ENCODE measurements around the gene SLC30A7. TPM values are rescaled to one million over a fixed set of nuclear protein-coding genes. Genes with fewer than 3 reads are reported as not detected.

Gene SLC30A7
- total RNA-seq, 1 experiment from 2014 or later: 16.1 TPM

- Histone ChIP-seq H3K27me3 (replicated peaks; ENCODE audit: control insufficient read depth, insufficient read depth, low read length) (no peaks in the 10 kb centered on the region), H3K4me3 (ENCODE audit: low read depth, low read length) (no peak overlapping the region), H3K9me3 (no peaks in the 10 kb centered on the region), H3K4me1 (no peaks in the 10 kb centered on the region), H3K36me3 (ENCODE audit: control insufficient read depth, insufficient read depth, low read length) (no peaks in the 10 kb centered on the region)
- no TSS peak for BruUV-seq (replicated peaks)
- Mint-ChIP-seq H3K9me3 (ENCODE audit: unreplicated experiment) (no peaks in the 10 kb centered on the region), H3K27ac (ENCODE audit: unreplicated experiment) (no peak overlapping the region), H3K4me1 (ENCODE audit: low read depth, unreplicated experiment) (no peaks in the 10 kb centered on the region), H3K27me3 (ENCODE audit: insufficient read depth, unreplicated experiment) (no peaks in the 10 kb centered on the region), H3K36me3 (ENCODE audit: insufficient read depth, unreplicated experiment) (no peaks in the 10 kb centered on the region), H3K4me3 (ENCODE audit: unreplicated experiment) (no peak overlapping the region)
- TF ChIP-seq CTCF (IDR thresholded peaks at IDR 0.05; ENCODE audit: insufficient read depth in 1 of 2, low read depth in 1 of 2, low read length in 1 of 2, severe bottlenecking in 1 of 2, unreplicated experiment in 1 of 2): no peak
- intact Hi-C loops (cut with micrococcal nuclease; ENCODE audit: unreplicated experiment): no loop called here
- ChIA-PET POLR2A (interaction anchor here (0.6 kb wide), 1 partner anchor 83 kb away, joined by 3 read pairs; no protein-coding TSS in a partner anchor), CTCF (no interaction called here)
- DNase-seq: no peak
Measured at GRCh38 chr1:101013776-101014175, 117.9 kb downstream of the SLC30A7 start.

GRCh38 chr1:101017448-101017847 lies 121.6 kb downstream of the SLC30A7 start:
- Mint-ChIP-seq H3K27ac (ENCODE audit: unreplicated experiment) (no peak overlapping the region), H3K4me3 (ENCODE audit: unreplicated experiment) (no peak overlapping the region), H3K9me3 (ENCODE audit: unreplicated experiment) (no peaks in the 10 kb centered on the region), H3K27me3 (ENCODE audit: insufficient read depth, unreplicated experiment) (no peaks in the 10 kb centered on the region), H3K4me1 (ENCODE audit: low read depth, unreplicated experiment) (peaks cover 7% of the 10 kb centered on the region), H3K36me3 (ENCODE audit: insufficient read depth, unreplicated experiment) (peaks cover 6% of the 10 kb centered on the region)
- Histone ChIP-seq H3K4me1 (no peaks in the 10 kb centered on the region), H3K9me3 (no peaks in the 10 kb centered on the region), H3K27me3 (replicated peaks; ENCODE audit: control insufficient read depth, insufficient read depth, low read length) (no peaks in the 10 kb centered on the region), H3K36me3 (ENCODE audit: control insufficient read depth, insufficient read depth, low read length) (no peaks in the 10 kb centered on the region), H3K4me3 (ENCODE audit: low read depth, low read length) (no peak overlapping the region)
- no TSS peak for BruUV-seq (replicated peaks)
- ChIA-PET CTCF (no interaction called here), POLR2A (no interaction called here)
- no peak for DNase-seq
- intact Hi-C loops (cut with micrococcal nuclease; ENCODE audit: unreplicated experiment): no loop called here
- no peak for TF ChIP-seq CTCF (IDR thresholded peaks at IDR 0.05; ENCODE audit: insufficient read depth in 1 of 2, low read depth in 1 of 2, low read length in 1 of 2, severe bottlenecking in 1 of 2, unreplicated experiment in 1 of 2)

- no peaks in the 10 kb centered on the region for H3K36me3 ChIP-seq (ENCODE audit: control insufficient read depth, insufficient read depth, low read length)
- no peak for DNase-seq
- no peaks in the 10 kb centered on the region for H3K4me1 ChIP-seq
- H3K9me3 Mint-ChIP-seq (ENCODE audit: unreplicated experiment): no peaks in the 10 kb centered on the region
- ChIA-PET POLR2A (no interaction called here), CTCF (no interaction called here)
- no peak overlapping the region for H3K4me3 Mint-ChIP-seq (ENCODE audit: unreplicated experiment)
- TF ChIP-seq CTCF (IDR thresholded peaks at IDR 0.05; ENCODE audit: insufficient read depth in 1 of 2, low read depth in 1 of 2, low read length in 1 of 2, severe bottlenecking in 1 of 2, unreplicated experiment in 1 of 2): no peak
- intact Hi-C loops (cut with micrococcal nuclease; ENCODE audit: unreplicated experiment): no loop called here
- no peak overlapping the region for H3K27ac Mint-ChIP-seq (ENCODE audit: unreplicated experiment)
- H3K36me3 Mint-ChIP-seq (ENCODE audit: insufficient read depth, unreplicated experiment): peaks cover 6% of the 10 kb centered on the region
- no TSS peak for BruUV-seq (replicated peaks)
- no peaks in the 10 kb centered on the region for H3K27me3 Mint-ChIP-seq (ENCODE audit: insufficient read depth, unreplicated experiment)
- H3K4me1 Mint-ChIP-seq (ENCODE audit: low read depth, unreplicated experiment): peaks cover 7% of the 10 kb centered on the region
- H3K9me3 ChIP-seq: no peaks in the 10 kb centered on the region
- H3K4me3 ChIP-seq (ENCODE audit: low read depth, low read length): no peak overlapping the region
- H3K27me3 ChIP-seq (replicated peaks; ENCODE audit: control insufficient read depth, insufficient read depth, low read length): no peaks in the 10 kb centered on the region
Measured at GRCh38 chr1:101022294-101022693, 126.4 kb downstream of the SLC30A7 start.
